GM23338 (cell line): ENCODE data around the gene TRPM2. TPM values are rescaled to one million over a fixed set of nuclear protein-coding genes. Genes with fewer than 3 reads are reported as not detected.

Experiments used
- ATAC-seq: fragments of 200-7000 bp; cut with Tn5 transposase; 3 replicates; pipeline ENCODE4 v1.9.1; 2020
- DNase-seq: peaks from one replicate; pipeline ENCODE4 v3.0.0-alpha.2; 2015; ENCODE audit warnings: low spot score
- H2AFZ ChIP-seq: fragments of 200-600 bp; sonication (generic); 2 replicates; pipeline ENCODE4 v1.8.0; 2016; ENCODE audit warnings: antibody characterized with exemption, mild to moderate bottlenecking, moderate library complexity
- H3F3A ChIP-seq: fragments of 200-600 bp; sonication (generic); replicated peaks from 2 replicates; pipeline ENCODE4 v1.8.0; 2017; ENCODE audit warnings: antibody characterized with exemption, mixed run types, low read depth
- H3K27ac ChIP-seq: fragments of 200-600 bp; sonication (generic); 2 replicates; pipeline ENCODE4 v1.6.1; 2016; ENCODE audit warnings: low read depth
- H3K27me3 ChIP-seq: fragments of 200-600 bp; sonication (generic); 2 replicates; pipeline ENCODE4 v1.8.0; 2016; ENCODE audit warnings: mild to moderate bottlenecking, mixed run types, moderate library complexity; ENCODE audit not compliant: insufficient read depth
- H3K36me3 ChIP-seq: fragments of 200-600 bp; sonication (generic); 2 replicates; pipeline ENCODE4 v1.8.0; 2016; ENCODE audit warnings: mild to moderate bottlenecking; ENCODE audit not compliant: insufficient read depth
- H3K4me1 ChIP-seq: fragments of 200-600 bp; sonication (generic); 2 replicates; pipeline ENCODE4 v1.8.0; 2016; ENCODE audit warnings: mild to moderate bottlenecking, moderate library complexity; ENCODE audit not compliant: insufficient read depth
- H3K4me2 ChIP-seq: fragments of 200-600 bp; sonication (generic); 2 replicates; pipeline ENCODE4 v1.7.1; 2017; ENCODE audit warnings: mixed run types
- H3K4me3 ChIP-seq: fragments of 200-600 bp; sonication (generic); 2 replicates; pipeline ENCODE4 v1.6.1; 2016; ENCODE audit warnings: mixed run types
- H3K79me2 ChIP-seq: fragments of 200-600 bp; sonication (generic); replicated peaks from 2 replicates; pipeline ENCODE4 v1.8.0; 2017; ENCODE audit warnings: mild to moderate bottlenecking; ENCODE audit not compliant: insufficient read depth
- H3K9me2 ChIP-seq: fragments of 200-600 bp; sonication (generic); 2 replicates; pipeline ENCODE4 v1.8.0; 2017; ENCODE audit not compliant: insufficient read depth
- H4K20me1 ChIP-seq: fragments of 200-600 bp; sonication (generic); replicated peaks from 2 replicates; pipeline ENCODE4 v1.8.0; 2017; ENCODE audit warnings: mild to moderate bottlenecking; ENCODE audit not compliant: insufficient read depth
- H3K27ac Mint-ChIP-seq: 2 replicates; pipeline ENCODE4 v1.8.0; 2020; ENCODE audit warnings: inconsistent platforms, mild to moderate bottlenecking, moderate library complexity, mixed read lengths
- H3K27me3 Mint-ChIP-seq: 3 replicates; pipeline ENCODE4 v1.8.0; 2022; ENCODE audit warnings: low read depth, mild to moderate bottlenecking, moderate library complexity, mixed read lengths, inconsistent platforms; ENCODE audit not compliant: insufficient read depth, poor library complexity
- H3K36me3 Mint-ChIP-seq: 3 replicates; pipeline ENCODE4 v1.8.0; 2021; ENCODE audit warnings: low read depth, mild to moderate bottlenecking, inconsistent platforms, moderate library complexity, mixed read lengths
- H3K4me1 Mint-ChIP-seq: 3 replicates; pipeline ENCODE4 v1.8.0; 2020; ENCODE audit warnings: mild to moderate bottlenecking, inconsistent platforms, mixed read lengths
- H3K4me3 Mint-ChIP-seq: 3 replicates; pipeline ENCODE4 v1.8.0; 2021; ENCODE audit warnings: moderate library complexity, mild to moderate bottlenecking, inconsistent platforms, mixed read lengths
- H3K9me3 Mint-ChIP-seq: 3 replicates; pipeline ENCODE4 v1.8.0; 2020; ENCODE audit warnings: moderate library complexity, mild to moderate bottlenecking, inconsistent platforms, mixed read lengths
- CREB1 ChIP-seq: fragments of 250-450 bp; sonication (Bioruptor Pico); IDR thresholded peaks from 2 replicates; pipeline ENCODE4 v1.5.0; 2020; ENCODE audit warnings: low read depth, mild to moderate bottlenecking, moderate library complexity
- CTCF ChIP-seq, 2 experiments: fragments of 200-600 bp in 1 of 2; sonication (generic) in 1 of 2; conservative IDR thresholded peaks; 2 replicates each; pipeline versions ENCODE4 v1.5.1 to v1.6.1; 2016 to 2017; ENCODE audit warnings: antibody characterized with exemption in 2 of 2, low read depth in 2 of 2, mild to moderate bottlenecking in 2 of 2, moderate library complexity in 1 of 2
- EZH2 ChIP-seq: fragments of 200-600 bp; sonication (generic); IDR thresholded peaks from one replicate; pipeline ENCODE4 v1.8.0; 2017; ENCODE audit warnings: antibody characterized with exemption, mild to moderate bottlenecking, low read depth; ENCODE audit not compliant: unreplicated experiment
- EZH2phosphoT487 ChIP-seq: fragments of 200-600 bp; sonication (generic); IDR thresholded peaks from one replicate; pipeline ENCODE4 v1.8.1; 2018; ENCODE audit warnings: antibody characterized with exemption; ENCODE audit not compliant: unreplicated experiment
- JUNB ChIP-seq: IDR thresholded peaks from one replicate; pipeline ENCODE4 v1.6.1; 2016; ENCODE audit warnings: antibody characterized with exemption; ENCODE audit not compliant: unreplicated experiment
- NANOG ChIP-seq: IDR thresholded peaks from 2 replicates; pipeline ENCODE4 v1.6.1; 2016; ENCODE audit warnings: antibody characterized with exemption, borderline replicate concordance
- POLR2AphosphoS5 ChIP-seq: IDR thresholded peaks from 2 replicates; pipeline ENCODE4 v1.6.1; 2016; ENCODE audit warnings: antibody characterized with exemption, low read depth
- STAT1 ChIP-seq: IDR thresholded peaks from one replicate; pipeline ENCODE4 v1.6.1; 2016; ENCODE audit warnings: antibody characterized with exemption; ENCODE audit not compliant: unreplicated experiment
- ZNF114 ChIP-seq: fragments of 250-450 bp; sonication (Bioruptor Pico); IDR thresholded peaks from 2 replicates; pipeline ENCODE4 v1.5.0; 2020; ENCODE audit warnings: mild to moderate bottlenecking, moderate library complexity
- ZNF331 ChIP-seq: fragments of 250-450 bp; sonication (Bioruptor Pico); IDR thresholded peaks from 2 replicates; pipeline ENCODE4 v1.5.0; 2020; ENCODE audit warnings: low read depth, mild to moderate bottlenecking, moderate library complexity
- ZNF462 ChIP-seq: fragments of 250-450 bp; sonication (Bioruptor Pico); IDR thresholded peaks from 2 replicates; pipeline ENCODE4 v1.5.0; 2020; ENCODE audit warnings: mild to moderate bottlenecking, moderate library complexity
- polyA plus RNA-seq: library from polyadenylated mRNA; unstranded; fragments of >200 nt; fragmentation: Nextera tagmentation; extraction: Ambion mirVana; gene quantifications from 2 replicates; pipeline ENCODE4 v1.2.1, GENCODE V29; 2016
- total RNA-seq: library from RNA; depleted of rRNA; stranded (reverse); fragments of >200 nt; shearing (Covaris generic); gene quantifications from 2 replicates; pipeline ENCODE4 v1.2.3, GENCODE V29; 2014
- TF ChIP-seq, protein P1 (sequence below): IDR thresholded peaks from 2 replicates; pipeline ENCODE4 v1.6.1; 2016; ENCODE audit warnings: antibody characterized with exemption
- TF ChIP-seq, protein P2 (sequence below): IDR thresholded peaks from one replicate; pipeline ENCODE4 v1.6.1; 2018; ENCODE audit warnings: antibody characterized with exemption; ENCODE audit not compliant: unreplicated experiment

TRPM2 gene
- total and polyA plus RNA-seq, 2 experiments from 2014 or later: 0.53 to 0.83 TPM

DNA sequence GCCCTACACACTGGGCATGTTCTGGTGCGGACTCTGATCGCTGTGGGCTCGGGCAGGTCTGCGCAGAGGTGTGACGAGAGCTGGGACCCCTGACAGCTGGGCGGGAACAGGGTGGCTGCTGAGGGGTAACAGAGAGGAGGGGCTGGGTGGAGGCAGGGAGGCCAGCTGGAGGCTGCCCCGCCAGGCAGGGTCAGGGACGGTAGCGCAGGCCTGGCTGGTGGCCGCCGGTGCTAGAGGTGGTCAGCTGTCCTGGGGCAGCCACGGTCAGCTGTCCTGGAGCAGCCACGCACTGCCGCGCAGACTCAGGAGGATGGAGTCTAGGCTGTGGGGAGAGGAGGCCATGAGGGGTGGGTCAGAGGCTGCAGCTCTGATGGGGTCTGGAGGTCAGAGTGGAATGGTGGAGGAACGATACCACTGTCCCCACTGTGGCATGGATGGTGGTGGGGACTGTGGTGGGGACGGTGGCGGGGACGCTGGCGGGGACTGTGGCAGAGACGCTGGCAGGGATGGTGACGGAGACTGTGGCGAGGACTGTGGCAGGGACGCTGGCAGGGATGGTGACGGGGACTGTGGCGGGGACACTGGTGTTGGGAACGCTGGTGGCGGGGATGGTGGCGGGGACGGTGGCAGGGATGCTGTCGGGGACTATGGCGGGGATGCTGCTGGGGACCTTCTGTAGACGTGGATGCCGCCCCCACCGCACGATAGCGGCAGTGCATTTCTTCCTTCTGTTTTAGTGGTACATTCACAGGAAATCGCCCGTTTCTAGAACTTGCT lies 80.6 kb downstream of the TRPM2 start:
- TF ChIP-seq EZH2 (no peak), JUNB (no peak), ZNF331 (CRISPR knock-in tag) (no peak), STAT1 (no peak), CTCF (conservative IDR thresholded peaks at IDR 0.05; ENCODE audit: low read depth in 2 of 2) (no peak), ZNF114 (no peak), NANOG (no peak), POLR2AphosphoS5 (no peak), CREB1 (no peak), ZNF462 (CRISPR knock-in tag) (no peak), EZH2phosphoT487 (no peak)
- TF ChIP-seq, protein P1, sequence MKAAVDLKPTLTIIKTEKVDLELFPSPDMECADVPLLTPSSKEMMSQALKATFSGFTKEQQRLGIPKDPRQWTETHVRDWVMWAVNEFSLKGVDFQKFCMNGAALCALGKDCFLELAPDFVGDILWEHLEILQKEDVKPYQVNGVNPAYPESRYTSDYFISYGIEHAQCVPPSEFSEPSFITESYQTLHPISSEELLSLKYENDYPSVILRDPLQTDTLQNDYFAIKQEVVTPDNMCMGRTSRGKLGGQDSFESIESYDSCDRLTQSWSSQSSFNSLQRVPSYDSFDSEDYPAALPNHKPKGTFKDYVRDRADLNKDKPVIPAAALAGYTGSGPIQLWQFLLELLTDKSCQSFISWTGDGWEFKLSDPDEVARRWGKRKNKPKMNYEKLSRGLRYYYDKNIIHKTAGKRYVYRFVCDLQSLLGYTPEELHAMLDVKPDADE: no peak
- TF ChIP-seq, protein P2, sequence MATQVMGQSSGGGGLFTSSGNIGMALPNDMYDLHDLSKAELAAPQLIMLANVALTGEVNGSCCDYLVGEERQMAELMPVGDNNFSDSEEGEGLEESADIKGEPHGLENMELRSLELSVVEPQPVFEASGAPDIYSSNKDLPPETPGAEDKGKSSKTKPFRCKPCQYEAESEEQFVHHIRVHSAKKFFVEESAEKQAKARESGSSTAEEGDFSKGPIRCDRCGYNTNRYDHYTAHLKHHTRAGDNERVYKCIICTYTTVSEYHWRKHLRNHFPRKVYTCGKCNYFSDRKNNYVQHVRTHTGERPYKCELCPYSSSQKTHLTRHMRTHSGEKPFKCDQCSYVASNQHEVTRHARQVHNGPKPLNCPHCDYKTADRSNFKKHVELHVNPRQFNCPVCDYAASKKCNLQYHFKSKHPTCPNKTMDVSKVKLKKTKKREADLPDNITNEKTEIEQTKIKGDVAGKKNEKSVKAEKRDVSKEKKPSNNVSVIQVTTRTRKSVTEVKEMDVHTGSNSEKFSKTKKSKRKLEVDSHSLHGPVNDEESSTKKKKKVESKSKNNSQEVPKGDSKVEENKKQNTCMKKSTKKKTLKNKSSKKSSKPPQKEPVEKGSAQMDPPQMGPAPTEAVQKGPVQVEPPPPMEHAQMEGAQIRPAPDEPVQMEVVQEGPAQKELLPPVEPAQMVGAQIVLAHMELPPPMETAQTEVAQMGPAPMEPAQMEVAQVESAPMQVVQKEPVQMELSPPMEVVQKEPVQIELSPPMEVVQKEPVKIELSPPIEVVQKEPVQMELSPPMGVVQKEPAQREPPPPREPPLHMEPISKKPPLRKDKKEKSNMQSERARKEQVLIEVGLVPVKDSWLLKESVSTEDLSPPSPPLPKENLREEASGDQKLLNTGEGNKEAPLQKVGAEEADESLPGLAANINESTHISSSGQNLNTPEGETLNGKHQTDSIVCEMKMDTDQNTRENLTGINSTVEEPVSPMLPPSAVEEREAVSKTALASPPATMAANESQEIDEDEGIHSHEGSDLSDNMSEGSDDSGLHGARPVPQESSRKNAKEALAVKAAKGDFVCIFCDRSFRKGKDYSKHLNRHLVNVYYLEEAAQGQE: no peak
- peaks cover 2% of the 10 kb centered on the region for H3K27me3 Mint-ChIP-seq
- no peak for ATAC-seq

More for the DNA sequence above, 80.6 kb downstream of the TRPM2 start:
- Histone ChIP-seq H3F3A (no peaks in the 10 kb centered on the region), H3K4me3 (no peak overlapping the region), H3K4me2 (no peak overlapping the region), H3K27me3 (no peaks in the 10 kb centered on the region), H3K79me2 (no peaks in the 10 kb centered on the region), H3K4me1 (no peaks in the 10 kb centered on the region), H3K27ac (no peak overlapping the region), H3K36me3 (no peaks in the 10 kb centered on the region), H2AFZ (no peak overlapping the region), H4K20me1 (no peaks in the 10 kb centered on the region), H3K9me2 (no peaks in the 10 kb centered on the region)
- no peak for DNase-seq
- H3K36me3 Mint-ChIP-seq: peaks cover 2% of the 10 kb centered on the region; the same call in 1 of the 3 replicates
- no peak overlapping the region for H3K27ac Mint-ChIP-seq
- peaks cover 13% of the 10 kb centered on the region; the same call in 2 of the 3 replicates for H3K9me3 Mint-ChIP-seq
- no peak overlapping the region for H3K4me3 Mint-ChIP-seq
- no peaks in the 10 kb centered on the region for H3K4me1 Mint-ChIP-seq
